Stimulated activated CD4-positive, alpha-beta T cell treated with anti-CD3 and anti-CD28 coated beads, Interleukin-1b, Interleukin-23, amount 100 ng/mL, for 48 hours (primary cell): Measurements from ENCODE around the gene LRRC3C.
"Not testable (repeated sequence)": the region's sequence is repeated elsewhere in the genome, so short reads cannot be mapped to it uniquely, and the experiment has no call there.

ENCODE experiments used
- DNase-seq: peaks from one replicate; pipeline ENCODE4 v3.0.0-alpha.2; 2020

The LRRC3C gene

GRCh38 chr17:39925282-39926134 is 2.0 kb upstream of the LRRC3C start:
- DNase-seq: no peak

- DNase-seq: no peak
These were observed 1.4 kb upstream of the LRRC3C start for GRCh38 chr17:39926135-39926587.

DNA sequence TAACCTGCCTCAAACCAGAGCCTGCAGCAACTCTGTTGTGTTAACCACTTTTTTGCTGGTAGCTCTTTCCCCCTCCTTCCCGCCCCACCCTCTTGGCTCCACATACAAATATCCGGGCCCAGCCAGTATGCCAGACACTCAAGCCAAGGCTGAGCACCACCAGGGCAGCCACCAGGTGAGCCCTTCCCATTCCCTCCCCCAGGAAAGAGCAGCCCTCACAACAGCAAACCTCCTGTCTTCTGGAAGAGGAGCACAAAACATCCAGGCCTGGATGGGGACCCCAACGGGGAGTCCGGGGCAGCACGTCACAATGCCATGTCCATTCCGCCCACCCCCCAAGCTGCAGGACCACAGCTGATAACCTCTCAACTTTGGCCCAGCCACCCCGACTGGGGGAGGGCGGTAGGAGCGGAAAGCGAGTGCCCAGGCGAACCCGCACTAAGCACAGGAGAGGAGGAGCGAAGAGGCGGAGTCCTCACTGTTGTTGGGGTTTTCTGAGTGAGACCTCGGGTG is 888 bp upstream of the LRRC3C start:
- DNase-seq: peak; percentile 54

- no peak for DNase-seq
These were observed 661 bp downstream of the LRRC3C start for GRCh38 chr17:39927929-39928857.

- no peak for DNase-seq
These were observed 1.5 kb downstream of the LRRC3C start for GRCh38 chr17:39928858-39929645.

- DNase-seq: no peak
These were observed 2.3 kb downstream of the LRRC3C start for GRCh38 chr17:39929646-39930407.

DNA sequence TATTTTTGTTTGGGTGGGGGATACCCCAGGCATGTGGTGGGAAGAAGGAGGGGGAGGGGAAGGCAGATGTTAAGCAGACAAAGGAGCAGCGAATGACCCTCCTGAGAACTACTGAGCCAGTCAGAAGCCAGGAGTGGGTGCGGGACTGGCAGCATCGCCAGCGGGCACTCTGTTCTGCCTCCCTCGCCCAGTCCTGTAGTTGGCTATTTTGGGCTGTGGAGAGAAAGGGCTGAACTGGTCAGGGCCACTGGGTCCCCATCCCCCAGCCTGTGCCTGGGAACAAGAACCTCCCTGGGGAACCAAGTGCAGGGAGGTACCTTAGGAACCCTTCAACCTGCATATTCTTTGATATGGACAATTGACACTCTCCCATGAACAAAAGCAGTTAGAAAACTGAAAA is 6.4 kb downstream of the LRRC3C start:
- no peak for DNase-seq

DNA sequence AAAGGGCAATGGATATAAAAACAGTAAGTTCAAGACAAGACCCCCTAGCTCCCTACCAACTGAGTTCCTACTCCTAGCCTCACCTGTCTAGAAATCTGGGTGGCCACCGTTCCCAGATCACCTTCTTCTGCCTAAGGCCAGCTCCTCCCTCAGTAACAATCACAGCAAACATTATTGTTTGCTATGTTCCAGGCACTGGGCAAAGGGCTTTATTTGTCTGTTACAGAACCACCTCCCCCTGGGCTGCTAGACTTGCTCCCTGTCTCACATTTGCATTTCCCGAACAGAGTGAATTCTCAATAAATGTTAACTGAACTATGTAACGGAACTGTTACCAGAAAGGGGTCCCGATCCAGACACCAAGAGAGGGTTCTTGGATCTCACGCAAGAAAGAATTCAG is 6.8 kb downstream of the LRRC3C start:
- DNase-seq: no peak

DNA sequence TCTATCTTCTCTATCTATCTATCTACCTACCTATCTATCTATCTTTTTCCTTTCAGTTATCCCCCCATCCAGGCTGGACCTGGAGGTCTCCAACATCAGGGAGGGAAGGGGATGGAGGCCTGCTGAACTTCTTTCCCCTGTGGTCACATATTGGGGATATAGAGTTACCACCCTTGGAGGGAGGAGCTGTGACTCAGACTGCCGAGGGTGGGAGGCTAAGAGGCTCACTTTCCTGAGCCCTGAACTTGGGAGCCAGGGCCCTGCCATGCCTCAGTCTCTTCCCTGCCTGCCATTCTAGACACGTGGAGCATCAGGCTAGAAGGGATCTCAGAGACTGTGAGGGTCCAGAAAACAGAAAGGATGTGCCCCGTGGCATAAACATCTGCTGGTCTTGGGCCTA is 8.4 kb downstream of the LRRC3C start:
- no peak for DNase-seq

DNA sequence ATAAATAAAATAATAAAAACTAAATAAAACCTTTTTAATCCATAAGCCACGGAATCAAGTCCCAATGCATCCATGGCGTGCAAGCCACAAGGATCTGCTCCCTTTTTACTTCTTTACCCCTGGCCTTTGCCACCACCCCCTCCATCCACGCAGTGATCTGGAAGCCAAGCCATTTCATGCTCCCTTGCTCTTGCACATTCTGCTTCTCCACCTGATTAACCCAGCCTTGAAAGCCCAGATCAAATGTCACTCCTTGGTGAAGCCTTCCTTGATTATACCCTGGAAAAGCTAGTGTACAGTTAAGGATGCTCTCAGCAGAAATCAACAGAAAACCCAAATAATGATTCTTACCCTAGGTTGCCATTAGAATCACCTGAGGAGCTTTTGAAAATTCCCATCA is 9.9 kb downstream of the LRRC3C start:
- no peak for DNase-seq

GRCh38 chr17:39938140-39938869 is 10.8 kb downstream of the LRRC3C start:
- DNase-seq: no peak

- DNase-seq: no peak
These were observed 11.6 kb downstream of the LRRC3C start for GRCh38 chr17:39939106-39939505.

GRCh38 chr17:39939588-39940419 is 12.3 kb downstream of the LRRC3C start:
- DNase-seq: peak; percentile 73

- no peak for DNase-seq
These were observed 16.3 kb downstream of the LRRC3C start for GRCh38 chr17:39943702-39944392.

- DNase-seq: no peak
These were observed 16.8 kb downstream of the LRRC3C start for GRCh38 chr17:39944393-39944711.

- DNase-seq: no peak
These were observed 19.2 kb downstream of the LRRC3C start for GRCh38 chr17:39946551-39947330.

DNA sequence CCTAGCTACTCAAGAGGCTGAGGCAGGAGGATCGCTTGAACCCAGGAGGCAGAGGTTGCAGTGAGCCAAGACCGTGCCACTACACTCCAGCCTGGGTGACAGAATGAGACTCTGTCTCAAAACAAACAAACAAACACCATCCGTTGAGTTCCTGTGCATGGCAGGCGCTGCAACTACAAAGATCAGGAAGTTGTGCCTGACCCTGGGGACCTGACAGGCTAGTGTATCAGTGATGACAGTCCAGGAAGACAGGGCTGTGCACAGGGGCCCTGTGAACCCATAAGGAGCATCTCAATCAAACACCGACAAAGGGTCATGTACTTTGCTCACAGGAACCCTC is 20.9 kb downstream of the LRRC3C start:
- not testable (repeated sequence) for DNase-seq

- DNase-seq: no peak
These were observed 21.5 kb downstream of the LRRC3C start for GRCh38 chr17:39949028-39949427.

DNA sequence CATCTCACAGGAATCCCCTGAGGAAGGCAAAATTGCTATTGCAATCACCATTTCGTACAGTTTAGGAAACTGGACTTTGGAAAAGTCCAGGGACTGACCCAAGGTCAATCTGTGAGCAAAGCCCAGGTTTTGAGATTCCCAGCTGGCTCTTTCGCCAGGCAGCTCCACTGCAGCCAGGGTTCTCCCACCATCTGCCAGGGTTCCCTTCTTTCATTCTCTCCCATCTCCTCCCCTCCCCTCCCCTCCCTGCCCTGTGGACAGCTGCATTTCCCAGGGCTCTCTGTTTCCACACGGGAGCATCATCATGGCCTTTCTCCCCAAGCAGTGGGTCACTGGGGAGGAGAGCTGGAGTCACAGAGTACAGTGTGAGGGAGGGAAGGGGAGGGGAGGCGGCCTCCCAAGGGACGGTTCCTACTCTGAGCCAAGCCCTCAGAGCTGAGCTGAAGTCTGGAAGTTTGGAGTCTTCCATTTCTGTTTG is 23.4 kb downstream of the LRRC3C start:
- DNase-seq: no peak
